ENCODE measurements around the gene ZFR. TPM values are rescaled to one million over a fixed set of nuclear protein-coding genes. Genes with fewer than 3 reads are reported as not detected.
"Not testable (repeated sequence)": the region's sequence is repeated elsewhere in the genome, so short reads cannot be mapped to it uniquely, and the experiment has no call there.

ZFR gene
- total RNA-seq, 1 donor from 2014 or later: 125 TPM

DNA sequence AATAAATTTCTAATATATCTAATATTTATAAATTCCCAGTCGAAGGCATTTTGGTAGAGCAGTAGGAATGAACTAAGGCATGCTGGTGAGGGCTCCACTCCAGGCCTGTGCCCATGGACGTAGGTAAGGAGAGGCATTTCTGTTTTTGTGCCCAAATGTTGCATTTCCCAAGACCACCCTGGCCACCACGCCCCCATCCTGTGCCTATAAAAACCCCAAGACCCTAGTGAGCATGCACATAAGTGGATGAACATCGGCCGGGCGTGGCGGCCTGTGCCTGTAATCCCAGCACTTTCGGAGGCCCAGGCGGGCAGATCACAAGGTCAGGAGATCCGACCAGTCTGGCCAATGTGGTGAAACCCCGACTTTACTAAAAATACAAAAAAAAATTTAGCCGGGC lies 121.7 kb downstream of the ZFR start:
- DNase-seq (ENCODE audit: low read depth): no peak

DNA sequence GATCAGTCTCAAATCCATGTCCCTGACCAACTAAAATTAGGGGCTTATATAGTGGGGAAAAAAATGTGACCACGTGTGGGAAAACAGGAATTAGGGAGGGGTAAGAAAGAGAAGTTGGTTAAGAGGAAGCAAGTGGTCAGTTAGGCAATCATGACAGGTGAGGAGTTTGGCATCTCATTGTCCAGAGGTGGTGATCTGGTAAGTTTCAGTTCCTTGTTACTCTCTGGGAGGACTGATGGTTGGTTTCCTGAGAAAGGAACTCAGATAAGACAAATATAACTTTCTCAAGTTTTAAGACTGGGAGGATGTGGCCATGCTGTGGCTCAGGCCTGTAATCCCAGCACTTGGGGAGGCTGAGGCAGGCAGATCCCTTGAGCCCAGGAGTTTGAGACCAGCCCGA lies 122.8 kb downstream of the ZFR start:
- DNase-seq (ENCODE audit: low read depth): not testable (repeated sequence)

DNA sequence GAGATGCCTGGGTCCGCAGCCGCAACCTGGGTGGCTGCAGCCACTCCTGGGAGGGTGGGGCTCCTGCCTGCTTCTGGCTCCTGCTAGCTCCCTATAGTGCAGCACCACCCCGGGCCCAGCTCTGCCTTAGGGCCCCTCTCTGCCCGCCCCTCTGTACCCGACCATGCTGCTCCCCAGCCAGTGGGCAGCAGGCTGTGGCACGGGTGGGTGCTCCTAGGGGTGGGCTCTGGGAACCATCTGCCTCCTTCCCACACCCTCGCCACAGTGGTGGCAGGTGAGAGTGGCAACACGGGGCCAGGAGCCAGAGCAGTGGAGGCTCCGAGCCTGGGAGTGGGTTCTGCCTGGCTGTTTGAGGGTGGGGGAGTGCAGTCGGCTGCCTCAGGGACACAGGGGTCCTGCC lies 124.0 kb downstream of the ZFR start:
- no peak for DNase-seq (ENCODE audit: low read depth)

DNA sequence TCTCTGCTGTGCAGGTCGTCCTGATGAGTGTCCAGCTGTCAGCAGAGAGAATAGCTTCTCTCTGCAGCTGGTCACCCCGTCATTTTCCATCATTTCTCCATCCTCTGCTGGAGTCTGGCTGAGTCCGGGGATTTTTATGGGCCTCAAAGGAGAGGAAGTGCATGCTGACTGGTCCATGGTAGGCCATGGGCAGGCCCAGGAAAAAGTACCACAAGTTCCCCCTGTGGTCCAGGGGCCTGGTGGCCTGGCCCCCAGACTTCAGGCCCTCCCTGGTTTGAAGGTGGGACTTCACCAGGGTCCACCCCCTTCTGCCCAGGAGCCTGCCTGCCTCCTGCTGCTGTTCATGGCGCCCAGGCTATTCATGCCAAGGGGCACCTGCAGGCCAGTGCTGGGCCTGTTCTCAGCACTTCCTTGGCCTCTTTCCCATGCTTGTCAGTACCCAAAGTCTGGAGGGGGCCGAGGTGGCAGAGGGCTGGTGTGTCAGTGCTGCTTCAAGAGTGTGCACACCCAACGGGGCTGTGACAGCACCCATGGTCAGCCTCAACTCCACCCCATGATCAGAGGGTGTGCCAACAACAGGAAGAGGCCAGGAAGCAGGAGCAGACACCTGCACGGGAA lies 124.5 kb downstream of the ZFR start:
- DNase-seq (ENCODE audit: low read depth): no peak

DNA sequence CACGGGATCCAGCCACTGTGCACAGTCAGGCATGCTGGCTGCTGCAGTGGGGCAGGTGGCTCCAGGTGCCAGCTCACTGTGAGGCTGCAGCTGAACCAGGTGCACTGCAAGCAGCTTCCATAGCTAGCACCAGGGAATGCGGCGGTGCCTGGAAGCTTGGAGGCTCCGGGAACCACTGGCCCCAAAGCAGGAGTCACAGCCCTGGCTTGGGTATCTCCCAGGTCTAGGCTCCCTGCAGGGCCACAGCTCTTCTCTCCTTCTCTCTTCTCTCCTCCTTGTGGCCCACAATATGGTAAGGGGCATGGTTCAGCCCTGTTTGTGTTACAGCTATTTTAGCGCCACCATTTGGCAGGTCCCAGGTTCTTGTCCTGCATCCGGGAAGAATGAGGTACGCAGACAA lies 125.1 kb downstream of the ZFR start:
- DNase-seq (ENCODE audit: low read depth): no peak

DNA sequence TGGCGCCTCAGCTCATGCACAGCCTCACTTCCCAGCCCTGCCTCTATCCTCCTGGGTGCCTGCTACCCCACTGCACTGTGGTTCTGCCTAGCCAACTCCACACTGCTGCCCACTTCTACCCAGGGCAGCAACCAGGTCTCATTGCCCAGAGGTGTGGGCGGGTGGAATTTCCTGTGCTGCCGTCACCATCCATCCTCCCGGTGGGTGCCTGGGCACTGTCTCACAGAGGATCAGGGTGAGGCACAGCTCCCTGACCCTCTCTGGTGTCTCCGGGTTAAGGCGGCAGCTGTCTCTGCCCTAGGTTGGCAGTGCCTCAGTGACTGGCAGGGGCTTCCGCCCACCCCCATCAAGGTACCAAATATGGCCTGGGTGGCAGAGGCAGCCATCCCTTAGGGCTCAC lies 127.5 kb downstream of the ZFR start:
- DNase-seq (ENCODE audit: low read depth): no peak

DNA sequence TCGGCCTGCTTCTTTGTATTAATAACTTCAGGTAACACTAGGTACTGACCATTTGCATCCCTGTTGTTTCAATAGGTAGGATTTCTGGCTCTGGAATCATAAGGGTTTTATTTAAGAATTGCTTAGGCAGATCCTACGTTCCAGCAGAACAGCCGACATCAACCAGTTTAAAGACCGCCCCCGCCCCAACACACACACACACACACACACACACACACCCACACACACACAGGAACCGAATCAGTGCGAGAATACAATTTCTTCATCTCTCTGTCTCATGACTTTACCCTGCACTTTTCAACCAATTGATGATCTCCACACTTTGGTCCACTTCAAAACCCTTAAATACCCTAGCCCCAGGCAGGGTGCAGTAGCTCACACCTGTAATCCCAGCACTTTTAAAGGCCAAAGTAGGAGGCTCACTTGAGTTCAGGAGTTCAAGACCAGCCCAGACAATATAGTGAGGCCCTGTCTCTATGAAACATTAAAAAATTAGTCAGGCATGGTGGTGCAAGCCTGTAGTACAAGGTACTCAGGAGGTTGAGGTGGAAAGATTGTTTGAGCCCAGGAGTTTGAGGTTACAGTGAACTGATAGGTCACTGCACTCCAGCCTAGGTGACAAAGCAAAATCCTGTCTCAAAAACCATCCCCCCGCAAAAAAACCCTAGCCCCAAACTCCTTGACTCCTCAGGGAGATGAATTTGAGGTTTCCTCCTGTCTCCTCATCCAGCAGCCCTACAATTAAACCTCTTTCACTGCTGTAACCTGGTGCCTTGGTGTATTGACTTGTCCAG lies 129.1 kb downstream of the ZFR start:
- no peak for DNase-seq (ENCODE audit: low read depth)

DNA sequence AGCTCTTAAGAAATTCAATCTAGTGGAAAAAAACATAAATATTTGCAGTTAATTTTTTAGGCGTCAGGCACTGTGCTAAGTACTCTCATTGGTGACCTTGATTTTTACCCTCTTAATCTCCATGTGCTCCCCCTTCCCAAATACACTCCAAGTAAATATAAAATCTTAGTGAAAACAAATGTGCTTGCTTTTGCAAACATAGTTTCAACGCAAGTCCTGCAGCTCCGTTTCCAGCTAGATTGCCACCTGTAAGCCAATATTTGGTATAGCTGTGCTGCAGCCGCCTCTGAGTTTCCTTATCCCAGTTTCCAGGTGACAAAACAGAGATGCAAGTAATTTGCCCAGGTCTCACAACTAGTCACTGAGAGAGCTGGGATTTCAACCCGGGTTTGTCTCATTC lies 129.9 kb downstream of the ZFR start:
- DNase-seq (ENCODE audit: low read depth): no peak

DNA sequence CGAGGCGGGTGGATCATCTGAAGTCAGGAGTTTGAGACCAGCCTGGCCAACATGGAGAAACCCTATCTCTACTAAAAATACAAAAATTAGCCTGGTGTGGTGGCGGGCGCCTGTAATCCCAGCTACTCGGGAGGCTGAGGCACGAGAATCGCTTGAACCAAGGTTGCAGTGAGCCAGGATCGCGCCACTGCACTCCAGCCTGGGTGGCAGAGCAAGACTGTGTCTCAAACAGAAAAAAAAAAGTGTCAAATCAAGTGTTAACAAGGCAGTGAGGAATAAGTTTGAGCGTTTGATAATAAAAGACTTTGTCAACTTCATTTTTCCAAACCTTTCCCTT lies 130.4 kb downstream of the ZFR start:
- DNase-seq (ENCODE audit: low read depth): not testable (repeated sequence)

DNA sequence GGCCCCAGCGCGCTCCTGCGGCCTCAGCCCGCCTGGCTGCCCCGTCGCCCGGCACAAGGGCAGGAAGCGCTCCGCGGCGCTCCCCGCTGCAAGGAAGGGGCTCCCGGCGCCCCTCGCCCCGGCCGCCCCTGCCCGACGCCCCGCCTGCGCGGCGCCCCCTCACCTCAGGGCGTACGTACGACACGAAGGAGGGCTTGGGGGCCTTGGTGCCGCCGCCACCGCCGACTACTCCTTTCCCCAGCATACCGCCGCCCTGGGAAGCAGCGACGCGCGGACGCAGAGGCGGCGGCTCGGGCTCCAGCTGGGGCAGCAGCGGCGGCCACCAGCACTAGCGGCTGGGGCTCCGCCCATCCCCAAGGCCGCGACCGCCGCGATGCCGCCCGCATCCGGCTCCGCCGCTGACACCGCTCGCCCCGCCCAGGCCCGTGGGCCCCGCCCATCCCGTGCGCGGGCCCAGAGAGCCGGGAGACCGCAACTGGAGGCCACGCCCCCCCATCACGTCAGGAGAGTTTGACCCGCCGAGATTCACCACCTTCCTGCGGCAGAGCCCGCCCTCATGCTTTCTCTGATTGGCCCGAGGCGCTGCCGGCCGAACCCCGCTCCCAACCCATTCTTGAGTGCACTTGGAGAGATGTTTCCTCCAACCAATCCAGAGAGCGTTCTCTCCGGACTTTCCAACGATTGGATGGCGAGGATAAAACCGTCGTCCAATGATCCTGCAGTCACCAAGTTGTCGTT lies 131.8 kb downstream of the ZFR start, which contains the start of gene MTMR12:
TSS of gene MTMR12 (minus strand) at position 345 of the 738 bp plus-strand sequence. CDS start at position 244, 101 bp downstream.
- DNase-seq (ENCODE audit: low read depth): peak; percentile 98

DNA sequence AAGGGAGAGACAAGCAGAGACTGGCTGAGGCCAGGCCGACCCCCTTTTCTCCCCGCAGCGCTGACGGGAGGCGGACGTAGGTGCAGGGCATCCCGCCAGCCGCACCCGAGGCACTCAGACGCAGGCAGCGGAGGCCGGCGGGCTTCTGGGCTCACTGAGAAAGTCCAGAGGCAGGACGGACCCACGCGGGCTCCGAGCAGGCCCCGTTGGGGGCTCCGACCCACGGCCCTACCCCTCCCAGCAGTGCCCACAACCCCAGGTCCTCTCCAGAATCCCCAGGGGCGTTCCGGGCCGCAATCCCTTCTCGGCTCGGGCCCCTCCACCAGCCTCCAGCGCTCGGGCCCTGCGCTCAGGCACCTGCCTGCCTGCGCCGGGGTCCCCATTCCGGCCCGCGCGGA lies 132.3 kb downstream of the ZFR start:
- no peak for DNase-seq (ENCODE audit: low read depth)

DNA sequence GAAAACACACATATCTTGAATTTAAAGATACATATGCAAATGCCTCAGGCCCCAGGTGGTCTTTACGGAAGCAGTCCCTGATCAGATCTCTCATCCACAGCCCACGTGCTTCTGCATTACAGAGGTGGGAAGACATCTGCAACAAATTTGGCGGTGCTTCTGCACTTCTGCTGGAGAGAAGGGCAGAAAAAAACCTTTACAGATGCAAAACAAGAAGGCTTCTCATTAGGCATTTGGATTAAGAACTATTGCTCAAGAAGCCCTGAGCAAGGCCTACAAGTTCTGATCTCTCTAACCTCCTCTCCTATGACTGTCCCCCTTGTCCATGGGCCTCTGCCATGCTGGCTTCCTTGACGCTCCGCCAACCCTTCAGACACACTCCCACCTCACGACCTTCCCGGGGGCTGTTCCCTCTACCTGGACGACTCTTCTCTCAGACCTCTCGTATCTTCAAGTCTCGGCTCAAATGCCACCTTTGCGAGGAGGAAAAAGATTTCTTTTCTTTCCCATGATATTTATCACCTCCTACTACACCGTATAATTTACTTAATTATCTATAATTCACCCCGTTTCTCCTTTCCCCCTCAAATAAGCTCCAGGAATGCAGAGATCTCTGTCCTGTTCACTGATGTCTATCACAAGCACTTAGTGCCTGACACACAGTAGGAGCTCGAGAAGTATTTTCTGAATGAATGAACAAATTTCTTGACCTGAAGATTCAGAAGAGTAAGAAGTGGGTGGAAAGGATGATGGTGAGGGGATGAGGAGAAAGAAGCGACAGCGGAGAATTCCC lies 132.9 kb downstream of the ZFR start:
- no peak for DNase-seq (ENCODE audit: low read depth)

DNA sequence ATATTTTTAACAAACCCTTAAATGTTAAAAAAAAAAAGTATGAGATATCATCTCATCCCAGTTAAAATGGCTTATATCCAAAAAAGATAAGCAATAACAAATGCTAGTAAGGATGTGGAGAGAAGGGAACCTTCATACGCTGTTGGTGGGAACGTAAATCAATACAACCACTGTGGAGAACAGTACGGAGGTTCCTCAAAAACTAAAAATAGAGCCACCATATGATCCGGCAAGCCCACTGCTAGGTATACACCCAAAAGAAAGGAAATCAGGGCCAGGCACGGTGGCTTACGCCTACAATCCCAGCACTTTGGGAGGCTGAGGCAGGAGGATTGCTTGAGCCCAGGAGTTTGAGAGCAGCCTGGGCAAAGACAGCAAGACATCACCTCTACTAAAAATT lies 134.8 kb downstream of the ZFR start:
- DNase-seq (ENCODE audit: low read depth): no peak

DNA sequence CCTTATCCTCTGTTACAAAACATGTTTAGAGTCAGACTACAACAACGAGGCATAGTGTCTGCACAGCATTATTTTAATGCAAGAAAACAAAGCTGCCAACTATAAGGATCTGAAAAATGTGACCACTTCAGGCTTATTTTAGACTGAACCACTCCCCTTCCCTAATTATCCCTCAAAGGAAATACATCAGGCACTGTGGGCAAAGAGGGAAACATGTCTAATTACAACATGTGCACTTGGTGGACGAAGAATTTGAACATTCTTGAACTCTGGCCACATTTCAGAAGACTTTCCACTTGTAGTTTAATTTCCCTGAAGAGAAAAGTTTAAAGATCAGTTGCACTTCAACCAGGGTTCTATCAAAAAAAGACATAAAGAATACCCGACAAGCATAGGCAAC lies 135.6 kb downstream of the ZFR start:
- peak; percentile 65 for DNase-seq (ENCODE audit: low read depth)

DNA sequence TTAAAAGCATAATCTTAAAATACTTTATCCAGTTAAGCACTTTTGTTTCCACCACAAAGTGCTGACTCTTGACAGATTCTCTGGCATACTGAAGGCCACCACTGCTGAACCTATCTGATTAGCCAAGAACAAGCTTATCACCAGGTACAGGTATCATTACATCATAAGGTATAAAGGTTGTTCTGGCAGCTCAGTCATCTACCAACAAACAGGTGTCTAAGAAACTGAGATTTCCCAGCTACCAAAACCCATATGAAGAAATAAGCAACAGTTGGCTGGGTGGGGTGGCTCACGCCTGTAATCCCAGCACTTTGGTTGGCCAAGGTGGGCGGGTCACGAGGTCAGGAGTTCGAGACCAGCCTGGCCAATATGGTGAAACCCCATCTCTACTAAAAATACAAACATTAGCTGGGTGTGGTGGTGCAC lies 136.8 kb downstream of the ZFR start:
- no peak for DNase-seq (ENCODE audit: low read depth)

DNA sequence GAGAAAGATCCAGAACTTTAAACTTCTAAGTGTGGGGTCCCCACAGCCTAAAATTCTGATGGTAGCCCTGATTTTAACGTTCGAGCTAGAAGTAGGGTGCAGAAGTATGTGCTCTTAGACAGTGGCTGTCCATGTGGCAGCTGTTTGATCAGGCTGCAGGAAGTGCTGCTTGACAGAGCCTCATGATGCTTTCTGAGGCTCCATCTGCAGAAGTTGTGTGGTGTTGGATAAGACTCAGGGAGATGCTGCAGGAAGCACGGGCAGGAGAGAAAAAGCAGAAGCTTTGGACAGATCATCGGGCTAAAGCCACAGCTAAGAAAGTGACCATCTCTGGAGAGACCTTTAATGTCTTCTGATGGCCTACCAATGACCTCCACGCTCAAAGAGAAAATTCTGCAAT lies 139.9 kb downstream of the ZFR start:
- no peak for DNase-seq (ENCODE audit: low read depth)

Other genes starting within 250 kb of the ZFR start
- gene MTMR12, start 131.8 kb downstream of the ZFR start, total RNA-seq: 27.3 and 61.3 TPM in 2 replicates
- gene SUB1, start 140.8 kb upstream of the ZFR start, total RNA-seq: 319 and 351 TPM in 2 replicates